Measurements from ENCODE around the gene SMAD4. TPM values are rescaled to one million over a fixed set of nuclear protein-coding genes. Genes with fewer than 3 reads are reported as not detected.

The SMAD4 gene
- total RNA-seq, 1 experiment from 2014 or later, result 75.8 TPM

GRCh38 chr18:51107082-51107481 lies 77.1 kb downstream of the SMAD4 start:
- ChIA-PET POLR2A (no interaction called here), CTCF (interaction anchor here (0.6 to 1.5 kb wide), 6 partner anchors 9 to 423 kb away, joined by 3 to 6 read pairs (median 4); partner anchors contain the start of gene MEX3C)
- TF ChIP-seq, protein P1, sequence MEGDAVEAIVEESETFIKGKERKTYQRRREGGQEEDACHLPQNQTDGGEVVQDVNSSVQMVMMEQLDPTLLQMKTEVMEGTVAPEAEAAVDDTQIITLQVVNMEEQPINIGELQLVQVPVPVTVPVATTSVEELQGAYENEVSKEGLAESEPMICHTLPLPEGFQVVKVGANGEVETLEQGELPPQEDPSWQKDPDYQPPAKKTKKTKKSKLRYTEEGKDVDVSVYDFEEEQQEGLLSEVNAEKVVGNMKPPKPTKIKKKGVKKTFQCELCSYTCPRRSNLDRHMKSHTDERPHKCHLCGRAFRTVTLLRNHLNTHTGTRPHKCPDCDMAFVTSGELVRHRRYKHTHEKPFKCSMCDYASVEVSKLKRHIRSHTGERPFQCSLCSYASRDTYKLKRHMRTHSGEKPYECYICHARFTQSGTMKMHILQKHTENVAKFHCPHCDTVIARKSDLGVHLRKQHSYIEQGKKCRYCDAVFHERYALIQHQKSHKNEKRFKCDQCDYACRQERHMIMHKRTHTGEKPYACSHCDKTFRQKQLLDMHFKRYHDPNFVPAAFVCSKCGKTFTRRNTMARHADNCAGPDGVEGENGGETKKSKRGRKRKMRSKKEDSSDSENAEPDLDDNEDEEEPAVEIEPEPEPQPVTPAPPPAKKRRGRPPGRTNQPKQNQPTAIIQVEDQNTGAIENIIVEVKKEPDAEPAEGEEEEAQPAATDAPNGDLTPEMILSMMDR (IDR thresholded peaks at IDR 0.05; ENCODE audit: unreplicated experiment), result no peak
- no peak for DNase-seq (ENCODE audit: unreplicated experiment)
- Mint-ChIP-seq H3K27ac (ENCODE audit: low read depth, unreplicated experiment) (no peak overlapping the region), H3K36me3 (ENCODE audit: insufficient read depth, unreplicated experiment) (no peaks in the 10 kb centered on the region), H3K4me1 (ENCODE audit: insufficient read depth, unreplicated experiment) (no peaks in the 10 kb centered on the region), H3K27me3 (ENCODE audit: insufficient read depth, unreplicated experiment) (no peaks in the 10 kb centered on the region), H3K4me3 (ENCODE audit: unreplicated experiment) (no peak overlapping the region), H3K9me3 (ENCODE audit: unreplicated experiment) (no peaks in the 10 kb centered on the region)
- no TSS peak for BruUV-seq (replicated peaks)
- intact Hi-C loops (cut with micrococcal nuclease), result loop anchor here (5.0 to 10.0 kb wide), 2 partner anchors 278 to 510 kb away; no protein-coding TSS in a partner anchor

GRCh38 chr18:51107598-51108305 lies 77.7 kb downstream of the SMAD4 start:
- CTCF ChIA-PET, result interaction anchor here (0.5 to 1.5 kb wide), 14 partner anchors 9 to 1590 kb away, joined by 3 to 6 read pairs (median 3); partner anchors contain the start of gene MEX3C
- no peak for DNase-seq (ENCODE audit: unreplicated experiment)
- no peak overlapping the region for H3K4me3 Mint-ChIP-seq (ENCODE audit: unreplicated experiment)

GRCh38 chr18:51108330-51108729 lies 78.3 kb downstream of the SMAD4 start:
- intact Hi-C loops (cut with micrococcal nuclease), result loop anchor here (5.0 to 10.0 kb wide), 2 partner anchors 276 to 509 kb away; no protein-coding TSS in a partner anchor
- ChIA-PET POLR2A (interaction anchor here (0.6 to 1.6 kb wide), 3 partner anchors 89 to 485 kb away, joined by 3 to 5 read pairs (median 4); partner anchors contain the start of gene MEX3C), CTCF (interaction anchor here (0.7 to 1.5 kb wide), 9 partner anchors 10 to 1589 kb away, joined by 3 to 6 read pairs (median 3); partner anchors contain the start of gene MEX3C)
- H3K27ac Mint-ChIP-seq (ENCODE audit: low read depth, unreplicated experiment), result no peak overlapping the region
- no peaks in the 10 kb centered on the region for H3K4me1 Mint-ChIP-seq (ENCODE audit: insufficient read depth, unreplicated experiment)
- H3K27me3 Mint-ChIP-seq (ENCODE audit: insufficient read depth, unreplicated experiment), result no peaks in the 10 kb centered on the region
- H3K9me3 Mint-ChIP-seq (ENCODE audit: unreplicated experiment), result peaks cover 4% of the 10 kb centered on the region
- H3K4me3 Mint-ChIP-seq (ENCODE audit: unreplicated experiment), result no peak overlapping the region
- TF ChIP-seq, protein P1 (IDR thresholded peaks at IDR 0.05; ENCODE audit: unreplicated experiment), result no peak
- H3K36me3 Mint-ChIP-seq (ENCODE audit: insufficient read depth, unreplicated experiment), result no peaks in the 10 kb centered on the region
- no TSS peak for BruUV-seq (replicated peaks)
- DNase-seq (ENCODE audit: unreplicated experiment), result no peak

More at GRCh38 chr18:51107598-51108305, 77.7 kb downstream of the SMAD4 start:
- H3K9me3 Mint-ChIP-seq (ENCODE audit: unreplicated experiment), result no peaks in the 10 kb centered on the region
- POLR2A ChIA-PET, result interaction anchor here (0.6 to 1.6 kb wide), 3 partner anchors 90 to 486 kb away, joined by 3 to 5 read pairs (median 4); partner anchors contain the start of gene MEX3C
- no peaks in the 10 kb centered on the region for H3K36me3 Mint-ChIP-seq (ENCODE audit: insufficient read depth, unreplicated experiment)
- no peak overlapping the region for H3K27ac Mint-ChIP-seq (ENCODE audit: low read depth, unreplicated experiment)
- TF ChIP-seq, protein P1 (IDR thresholded peaks at IDR 0.05; ENCODE audit: unreplicated experiment), result no peak
- BruUV-seq (replicated peaks), result no TSS peak
- H3K4me1 Mint-ChIP-seq (ENCODE audit: insufficient read depth, unreplicated experiment), result no peaks in the 10 kb centered on the region
- H3K27me3 Mint-ChIP-seq (ENCODE audit: insufficient read depth, unreplicated experiment), result no peaks in the 10 kb centered on the region
- intact Hi-C loops (cut with micrococcal nuclease), result loop anchor here (5.0 to 10.0 kb wide), 2 partner anchors 277 to 510 kb away; no protein-coding TSS in a partner anchor

Data from MCF 10A (cell line).